Lower lobe of right lung (tissue), 2 donors: Measurements from ENCODE around the gene GALNT2. TPM values are rescaled to one million over a fixed set of nuclear protein-coding genes. Genes with fewer than 3 reads are reported as not detected.

Experiments
- ATAC-seq, 2 donors: fragments of 200-7000 bp; cut with Tn5 transposase; one replicate each; pipeline ENCODE4 v1.9.1; 2020 to 2022; ENCODE audit warnings: mild to moderate bottlenecking in 2 of 2, moderate library complexity in 2 of 2
- DNase-seq: peaks from one replicate; pipeline ENCODE4 v3.0.0-alpha.2; 2020
- H3K27ac ChIP-seq: fragments of 200-600 bp; one replicate; pipeline ENCODE4 v1.8.0; 2022
- H3K27me3 ChIP-seq: fragments of 200-600 bp; one replicate; pipeline ENCODE4 v1.8.0; 2022; ENCODE audit warnings: low read depth
- H3K36me3 ChIP-seq: fragments of 200-600 bp; one replicate; pipeline ENCODE4 v1.8.0; 2022; ENCODE audit warnings: mild to moderate bottlenecking
- H3K4me1 ChIP-seq: fragments of 200-600 bp; one replicate; pipeline ENCODE4 v1.8.0; 2022
- H3K4me3 ChIP-seq: fragments of 200-600 bp; one replicate; pipeline ENCODE4 v1.8.0; 2022; ENCODE audit warnings: mild to moderate bottlenecking
- H3K9me3 ChIP-seq: fragments of 200-600 bp; one replicate; pipeline ENCODE4 v1.8.0; 2022
- intact Hi-C: fragments of 100-400 bp; cut with DNase I; formaldehyde crosslinking; loops from one replicate; pipeline ENCODE4 v1.11.0; 2022
- total RNA-seq: library from RNA; stranded (reverse); fragmentation: NEBNext Ultra II Directional; extraction: Animal tissue kit (Norgen Biotek cat#: 25700); gene quantifications from one replicate; pipeline ENCODE4 v1.2.1, GENCODE V29; 2021
- TF ChIP-seq, protein P1 (sequence below): fragments of 200-600 bp; IDR thresholded peaks from one replicate; pipeline ENCODE4 v1.8.0; 2022; ENCODE audit warnings: antibody characterized with exemption, mild to moderate bottlenecking
- donor health status: DM: no; HTN: yes; CAD: no; lungs with severe emphysema.

GALNT2 gene
- total RNA-seq, 1 donor from 2014 or later, result 48.0 TPM

DNA sequence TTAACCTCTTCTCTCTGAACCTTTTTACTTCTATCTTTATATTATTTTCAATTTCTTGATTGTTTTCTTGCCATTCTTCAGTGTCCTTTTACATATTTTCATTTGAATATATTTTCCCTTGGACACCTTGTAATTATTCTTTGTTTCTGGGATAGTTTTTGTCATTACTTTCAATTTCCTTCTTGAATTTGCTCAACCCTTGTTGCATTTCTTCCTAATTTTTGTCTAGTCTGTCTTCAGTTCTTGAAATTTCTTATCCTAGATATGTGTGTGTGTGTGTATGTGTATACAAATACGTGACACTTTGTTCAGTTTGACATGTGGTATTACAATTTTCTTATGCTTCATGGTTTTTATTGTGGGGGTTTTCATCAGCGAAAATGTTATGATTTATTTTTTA lies 1.9 kb upstream of the GALNT2 start:
- H3K9me3 ChIP-seq, result peaks cover 3% of the 10 kb centered on the region
- peak overlapping the region; percentile 76 for H3K27ac ChIP-seq
- no peaks in the 10 kb centered on the region for H3K27me3 ChIP-seq
- no peak overlapping the region for H3K4me3 ChIP-seq
- peaks cover 24% of the 10 kb centered on the region for H3K4me1 ChIP-seq
- intact Hi-C loops, result no loop called here
- no peak for DNase-seq
- no peaks in the 10 kb centered on the region for H3K36me3 ChIP-seq
- TF ChIP-seq, protein P1, sequence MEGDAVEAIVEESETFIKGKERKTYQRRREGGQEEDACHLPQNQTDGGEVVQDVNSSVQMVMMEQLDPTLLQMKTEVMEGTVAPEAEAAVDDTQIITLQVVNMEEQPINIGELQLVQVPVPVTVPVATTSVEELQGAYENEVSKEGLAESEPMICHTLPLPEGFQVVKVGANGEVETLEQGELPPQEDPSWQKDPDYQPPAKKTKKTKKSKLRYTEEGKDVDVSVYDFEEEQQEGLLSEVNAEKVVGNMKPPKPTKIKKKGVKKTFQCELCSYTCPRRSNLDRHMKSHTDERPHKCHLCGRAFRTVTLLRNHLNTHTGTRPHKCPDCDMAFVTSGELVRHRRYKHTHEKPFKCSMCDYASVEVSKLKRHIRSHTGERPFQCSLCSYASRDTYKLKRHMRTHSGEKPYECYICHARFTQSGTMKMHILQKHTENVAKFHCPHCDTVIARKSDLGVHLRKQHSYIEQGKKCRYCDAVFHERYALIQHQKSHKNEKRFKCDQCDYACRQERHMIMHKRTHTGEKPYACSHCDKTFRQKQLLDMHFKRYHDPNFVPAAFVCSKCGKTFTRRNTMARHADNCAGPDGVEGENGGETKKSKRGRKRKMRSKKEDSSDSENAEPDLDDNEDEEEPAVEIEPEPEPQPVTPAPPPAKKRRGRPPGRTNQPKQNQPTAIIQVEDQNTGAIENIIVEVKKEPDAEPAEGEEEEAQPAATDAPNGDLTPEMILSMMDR, result no peak
- no peak for ATAC-seq

DNA sequence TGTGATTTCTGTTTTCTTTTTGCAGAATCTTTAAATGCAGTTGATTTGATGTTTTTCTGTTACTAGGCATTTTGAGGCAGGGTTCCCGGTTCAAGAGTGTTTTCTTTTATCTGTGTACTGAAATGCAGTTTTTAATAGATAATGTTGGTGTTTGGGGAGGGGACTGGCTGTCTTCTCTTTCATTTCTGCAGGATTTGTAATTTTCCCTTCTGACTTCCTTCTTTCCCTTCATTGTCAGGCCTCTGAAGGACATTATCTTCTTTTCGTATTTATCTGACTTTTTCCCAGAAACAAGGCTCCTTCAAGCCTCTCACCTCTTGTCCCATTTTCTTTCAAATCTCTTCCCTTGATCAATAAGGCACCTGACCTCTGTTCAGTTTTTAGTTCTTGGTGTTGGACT lies 1.5 kb upstream of the GALNT2 start:
- no peak for DNase-seq
- Histone ChIP-seq H3K27ac (peak overlapping the region; percentile 76), H3K4me1 (peaks cover 24% of the 10 kb centered on the region), H3K9me3 (peaks cover 3% of the 10 kb centered on the region), H3K36me3 (no peaks in the 10 kb centered on the region), H3K27me3 (no peaks in the 10 kb centered on the region), H3K4me3 (no peak overlapping the region)
- TF ChIP-seq, protein P1, result no peak
- intact Hi-C loops, result no loop called here
- ATAC-seq, result no peak

DNA sequence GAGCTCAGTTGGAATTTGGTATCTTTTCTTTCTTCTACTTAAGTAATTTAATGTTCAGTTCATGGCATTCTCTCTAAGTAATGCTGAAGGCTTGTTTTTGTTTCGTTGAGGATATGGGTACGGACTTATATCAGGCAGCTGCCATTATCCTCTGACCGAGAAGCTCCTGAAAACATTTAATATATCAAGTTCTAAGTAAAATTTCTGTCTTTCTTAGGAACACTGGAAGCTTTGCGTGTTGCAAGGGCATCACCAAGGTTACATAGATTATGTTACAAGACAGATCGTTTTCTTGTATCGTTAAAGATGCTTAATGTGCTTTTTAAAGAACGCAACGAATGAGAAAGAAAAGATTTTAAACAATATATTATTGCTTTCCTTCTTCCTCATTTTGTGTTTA lies 1.0 kb upstream of the GALNT2 start:
- Histone ChIP-seq H3K27me3 (no peaks in the 10 kb centered on the region), H3K4me3 (peak overlapping the region; percentile 78), H3K27ac (peak overlapping the region; percentile 76), H3K36me3 (no peaks in the 10 kb centered on the region), H3K4me1 (peaks cover 24% of the 10 kb centered on the region), H3K9me3 (peaks cover 3% of the 10 kb centered on the region)
- ATAC-seq, result no peak
- TF ChIP-seq, protein P1, result no peak
- no peak for DNase-seq
- intact Hi-C loops, result no loop called here

DNA sequence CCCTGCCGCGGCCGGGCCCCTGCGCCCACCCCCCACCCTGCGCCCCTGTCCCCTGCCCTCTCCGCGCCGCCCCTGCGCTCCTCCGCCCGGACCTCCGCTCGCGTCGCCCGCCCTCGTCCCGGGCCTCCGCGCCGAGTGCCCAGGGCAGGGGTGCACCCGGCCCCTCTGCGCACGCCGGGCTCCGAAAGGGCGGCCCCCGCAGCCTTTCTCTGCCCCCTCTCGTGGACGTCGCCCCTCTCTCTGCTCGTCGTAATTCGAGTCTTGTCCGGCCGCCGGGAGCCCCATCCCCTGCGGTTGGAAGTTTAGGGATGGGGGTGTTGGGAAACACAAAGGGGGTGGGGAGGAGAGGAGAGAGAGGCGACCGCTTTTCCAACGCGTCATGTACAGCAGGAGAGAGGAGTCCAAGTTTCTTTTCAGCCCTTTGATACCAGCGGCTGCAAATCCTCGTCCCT lies 407 bp downstream of the GALNT2 start:
- peak; percentile 60 to 61 for ATAC-seq
- peaks cover 24% of the 10 kb centered on the region for H3K4me1 ChIP-seq
- H3K36me3 ChIP-seq, result no peaks in the 10 kb centered on the region
- intact Hi-C loops, result no loop called here
- TF ChIP-seq, protein P1, result no peak
- peaks cover 2% of the 10 kb centered on the region for H3K9me3 ChIP-seq
- no peaks in the 10 kb centered on the region for H3K27me3 ChIP-seq
- peak; percentile 57 for DNase-seq
- peak overlapping the region; percentile 78 for H3K4me3 ChIP-seq
- peak overlapping the region; percentile 84 for H3K27ac ChIP-seq

DNA sequence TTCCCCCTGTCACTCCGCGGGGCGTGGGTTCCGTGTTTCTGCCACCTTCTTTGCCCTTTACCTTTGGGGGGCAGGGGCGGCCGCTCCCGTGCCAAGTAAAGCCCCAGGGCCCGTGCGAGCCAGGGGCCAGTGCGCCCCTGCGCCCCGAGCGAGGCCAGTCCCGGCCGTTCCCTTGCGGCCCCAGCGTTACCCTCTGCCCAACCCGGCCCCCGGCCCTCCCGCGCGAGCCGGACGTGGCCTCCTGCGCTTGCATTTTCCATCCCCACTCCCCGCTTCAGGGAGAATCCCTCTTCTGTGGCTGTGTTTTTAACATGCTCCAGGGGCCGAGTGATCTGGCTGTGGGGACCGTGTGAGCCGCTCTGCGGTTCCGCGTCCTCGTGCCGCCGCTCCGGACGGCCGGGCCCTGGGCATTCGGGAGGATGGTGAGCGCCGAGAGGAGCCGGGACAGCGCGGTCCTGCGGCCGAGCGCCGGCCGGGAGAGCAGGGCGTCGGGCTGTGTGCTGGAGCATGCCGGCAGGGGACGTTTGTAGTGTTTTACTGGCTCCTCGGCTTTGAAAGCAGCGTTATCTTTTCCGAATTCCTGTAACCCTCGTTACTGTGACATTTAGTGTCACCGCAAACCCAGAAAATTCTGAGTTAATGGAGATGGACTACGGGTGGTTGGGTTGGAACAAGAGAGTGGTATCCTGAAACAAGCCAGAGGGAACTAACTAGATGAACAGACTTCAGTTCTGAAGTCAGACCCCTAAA lies 1.0 kb downstream of the GALNT2 start:
- ATAC-seq (peak; percentile 56 to 64), DNase-seq (peak; percentile 62)
- H3K27ac ChIP-seq, result peak overlapping the region; percentile 84
- H3K4me3 ChIP-seq, result peak overlapping the region; percentile 78
- H3K36me3 ChIP-seq, result no peaks in the 10 kb centered on the region
- H3K4me1 ChIP-seq, result peaks cover 24% of the 10 kb centered on the region
- H3K9me3 ChIP-seq, result no peaks in the 10 kb centered on the region
- TF ChIP-seq, protein P1, result no peak
- intact Hi-C loops, result no loop called here
- no peaks in the 10 kb centered on the region for H3K27me3 ChIP-seq
